Kidney (tissue), 14 donors: ENCODE data around the gene GMDS. TPM values are rescaled to one million over a fixed set of nuclear protein-coding genes. Genes with fewer than 3 reads are reported as not detected.

Experiments
- DNase-seq, 5 donors: peaks; one replicate each; pipeline ENCODE4 v3.0.0-alpha.2; 2013 to 2020
- FAIRE-seq: peaks from 2 replicates; lab custom pipeline; 2012; peaks lifted over from hg19 to GRCh38; lab: Jason Lieb, UNC
- H3K27ac ChIP-seq, 2 donors: one replicate each; pipeline ENCODE4 v1.7.0; 2013; ENCODE audit warnings: low read depth in 2 of 2, low read length in 2 of 2, inconsistent platforms in 1 of 2
- H3K27me3 ChIP-seq: one replicate; pipeline ENCODE4 v1.7.1; 2013; ENCODE audit warnings: low read length, inconsistent platforms; ENCODE audit not compliant: control insufficient read depth, insufficient read depth
- H3K36me3 ChIP-seq, 3 donors: one replicate each; pipeline versions ENCODE4 v1.7.0 to v1.7.1; 2013; ENCODE audit warnings: low read length in 3 of 3, control low read depth in 1 of 3, inconsistent platforms in 1 of 3; ENCODE audit not compliant: insufficient read depth in 3 of 3, control insufficient read depth in 2 of 3
- H3K4me1 ChIP-seq, 3 donors: one replicate each; pipeline versions ENCODE4 v1.7.0 to v1.7.1; 2013; ENCODE audit warnings: low read length in 3 of 3, inconsistent platforms in 1 of 3, low read depth in 1 of 3; ENCODE audit not compliant: control insufficient read depth in 2 of 3, insufficient read depth in 2 of 3
- H3K4me3 ChIP-seq, 3 donors: one replicate each; pipeline versions ENCODE4 v1.7.0 to v1.8.1; 2013; ENCODE audit warnings: low read length in 3 of 3, control low read depth in 1 of 3, inconsistent platforms in 1 of 3
- H3K9ac ChIP-seq, 3 donors: one replicate each; pipeline versions ENCODE4 v1.7.0 to v1.7.1; 2013; ENCODE audit warnings: low read length in 3 of 3, control low read depth in 1 of 3, inconsistent platforms in 1 of 3
- H3K9me3 ChIP-seq, 3 donors: one replicate each; pipeline versions ENCODE4 v1.7.0 to v1.7.1; 2013; ENCODE audit warnings: low read length in 3 of 3, control low read depth in 1 of 3, inconsistent platforms in 1 of 3; ENCODE audit not compliant: control insufficient read depth in 2 of 3, insufficient read depth in 1 of 3
- CTCF ChIP-seq: IDR thresholded peaks from 3 replicates; pipeline ENCODE4 v1.5.1; 2012; ENCODE audit warnings: mild to moderate bottlenecking, moderate library complexity, borderline replicate concordance; ENCODE audit not compliant: insufficient read depth; ENCODE audit errors: extremely low read depth
- intact Hi-C: fragments of 100-400 bp; cut with DNase I; formaldehyde crosslinking; loops from one replicate; pipeline ENCODE4 v1.11.1; 2022
- polyA plus RNA-seq: library from polyadenylated mRNA; stranded (reverse); fragments of 350-450 nt; fragmentation: Illumina TruSeq; extraction: RNeasy Lipid Tissue Mini Kit (QIAGEN cat#74804); gene quantifications from one replicate; pipeline ENCODE4 v1.2.3, GENCODE V29; 2014; ENCODE audit warnings: low read depth, low replicate concordance; ENCODE audit not compliant: insufficient read depth
- total RNA-seq: library from RNA; stranded (reverse); fragmentation: NEBNext Ultra II Directional; extraction: Animal tissue kit (Norgen Biotek cat#: 25700); gene quantifications from one replicate; pipeline ENCODE4 v1.2.1, GENCODE V29; 2021
- donor health status: control.
- donor health status: control.
- donor health status: control.
- donor health status: control.
- donor health status: control.
- donor health status: DM: yes; HTN: yes; CAD: no.
- donor health status: Normal renal cell carcinoma (clear cell type).

The GMDS gene
- total and polyA plus RNA-seq, 2 donors from 2014 or later: 49.6 to 63.7 TPM

- Histone ChIP-seq H3K9me3 (no peaks in the 10 kb centered on the region), H3K27ac (no peak overlapping the region), H3K9ac (no peak overlapping the region), H3K36me3 (no peaks in the 10 kb centered on the region), H3K27me3 (no peaks in the 10 kb centered on the region), H3K4me3 (no peak overlapping the region), H3K4me1 (peaks cover 0 to 3% (median 0%) of the 10 kb centered on the region in 3 donors)
- intact Hi-C loops: no loop called here
- no peak for TF ChIP-seq CTCF
- FAIRE-seq (no peak), DNase-seq (peak in 2 of 5 donors; percentile 45 to 62)
Observed at GRCh38 chr6:1686117-1687098, 559.0 kb downstream of the GMDS start.

- H3K9me3 ChIP-seq: no peaks in the 10 kb centered on the region
- TF ChIP-seq CTCF: no peak
- H3K9ac ChIP-seq: no peak overlapping the region
Observed at GRCh38 chr6:1679688-1680068, 565.7 kb downstream of the GMDS start.

GRCh38 chr6:1679031-1679687 lies 566.2 kb downstream of the GMDS start:
- Histone ChIP-seq H3K9ac (no peak overlapping the region), H3K4me3 (no peak overlapping the region), H3K36me3 (no peaks in the 10 kb centered on the region), H3K27ac (no peak overlapping the region), H3K27me3 (no peaks in the 10 kb centered on the region), H3K9me3 (no peaks in the 10 kb centered on the region), H3K4me1 (no peaks in the 10 kb centered on the region)
- no peak for DNase-seq
- no peak for FAIRE-seq
- no peak for TF ChIP-seq CTCF
- intact Hi-C loops: no loop called here

More at GRCh38 chr6:1679688-1680068, 565.7 kb downstream of the GMDS start:
- Histone ChIP-seq H3K36me3 (no peaks in the 10 kb centered on the region), H3K27me3 (no peaks in the 10 kb centered on the region), H3K4me3 (no peak overlapping the region), H3K4me1 (no peaks in the 10 kb centered on the region), H3K27ac (no peak overlapping the region)
- FAIRE-seq: no peak
- no peak for DNase-seq
- intact Hi-C loops: no loop called here
